GM10266 (cell line): ENCODE measurements around the gene GRK3.

Experiments
- DNase-seq: peaks from one replicate; pipeline ENCODE4 v3.0.0; 2012; ENCODE audit errors: extremely low spot score
- TF ChIP-seq, protein P1 (sequence below): IDR thresholded peaks from 2 replicates; pipeline ENCODE4 v1.5.1; 2012; ENCODE audit warnings: mild to moderate bottlenecking, low read depth; ENCODE audit not compliant: control insufficient read depth, insufficient read depth; ENCODE audit errors: missing control alignments

Gene GRK3

DNA sequence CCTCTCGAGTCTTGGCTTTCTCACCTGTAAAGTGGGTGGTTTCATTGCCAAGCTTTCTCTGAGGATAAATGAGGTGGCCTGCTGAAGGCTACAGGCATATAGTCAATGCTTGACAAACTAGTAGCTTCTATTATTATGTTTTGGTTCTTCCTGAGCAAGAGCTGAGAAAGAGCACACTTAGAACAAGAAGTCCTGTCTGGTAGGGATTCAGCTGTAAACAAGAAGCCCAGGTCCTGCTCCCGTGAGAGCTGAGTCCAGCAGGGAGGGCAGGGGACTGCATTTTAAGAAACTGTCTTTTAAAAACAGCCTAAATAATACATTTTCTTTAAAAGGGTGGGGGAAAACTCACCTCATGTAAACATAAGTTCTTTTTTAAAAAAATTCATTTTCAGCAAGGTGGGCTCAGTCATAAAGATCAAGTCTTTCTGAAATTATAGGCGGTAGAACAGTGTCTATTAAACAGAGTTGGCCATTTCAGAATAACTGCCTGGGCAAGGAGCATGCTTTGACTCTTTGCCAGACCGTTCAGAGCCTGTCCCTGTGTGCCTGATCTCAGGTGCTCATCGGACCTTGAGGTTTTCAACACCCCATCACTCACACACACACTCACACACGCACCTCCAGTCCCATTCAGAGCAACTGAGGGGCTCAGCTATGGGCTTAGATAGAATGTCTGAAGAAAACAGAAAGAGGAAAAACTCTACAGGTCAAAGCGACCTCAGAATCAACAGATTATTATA lies 148.4 kb downstream of the GRK3 start:
- TF ChIP-seq, protein P1, sequence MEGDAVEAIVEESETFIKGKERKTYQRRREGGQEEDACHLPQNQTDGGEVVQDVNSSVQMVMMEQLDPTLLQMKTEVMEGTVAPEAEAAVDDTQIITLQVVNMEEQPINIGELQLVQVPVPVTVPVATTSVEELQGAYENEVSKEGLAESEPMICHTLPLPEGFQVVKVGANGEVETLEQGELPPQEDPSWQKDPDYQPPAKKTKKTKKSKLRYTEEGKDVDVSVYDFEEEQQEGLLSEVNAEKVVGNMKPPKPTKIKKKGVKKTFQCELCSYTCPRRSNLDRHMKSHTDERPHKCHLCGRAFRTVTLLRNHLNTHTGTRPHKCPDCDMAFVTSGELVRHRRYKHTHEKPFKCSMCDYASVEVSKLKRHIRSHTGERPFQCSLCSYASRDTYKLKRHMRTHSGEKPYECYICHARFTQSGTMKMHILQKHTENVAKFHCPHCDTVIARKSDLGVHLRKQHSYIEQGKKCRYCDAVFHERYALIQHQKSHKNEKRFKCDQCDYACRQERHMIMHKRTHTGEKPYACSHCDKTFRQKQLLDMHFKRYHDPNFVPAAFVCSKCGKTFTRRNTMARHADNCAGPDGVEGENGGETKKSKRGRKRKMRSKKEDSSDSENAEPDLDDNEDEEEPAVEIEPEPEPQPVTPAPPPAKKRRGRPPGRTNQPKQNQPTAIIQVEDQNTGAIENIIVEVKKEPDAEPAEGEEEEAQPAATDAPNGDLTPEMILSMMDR = no peak
- DNase-seq = no peak

DNA sequence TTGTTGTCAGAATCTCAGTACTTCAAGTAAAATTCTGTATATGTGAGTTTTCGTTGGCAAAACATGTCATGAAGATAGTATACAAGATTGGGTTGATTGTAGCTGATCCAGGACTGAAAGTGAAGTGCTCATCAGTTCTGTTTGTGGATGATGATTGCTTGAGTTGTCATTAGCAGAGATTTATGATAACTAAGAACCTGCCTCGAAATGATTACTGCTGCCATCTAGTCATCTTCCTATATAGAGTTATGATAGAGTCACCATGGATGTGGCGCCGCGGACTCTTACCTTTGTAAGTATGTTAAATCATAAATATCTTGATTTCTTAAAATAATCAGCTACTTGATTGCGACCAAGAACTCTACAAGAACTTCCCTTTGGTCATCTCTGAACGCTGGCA lies 149.6 kb downstream of the GRK3 start:
- TF ChIP-seq, protein P1 = no peak
- no peak for DNase-seq

DNA sequence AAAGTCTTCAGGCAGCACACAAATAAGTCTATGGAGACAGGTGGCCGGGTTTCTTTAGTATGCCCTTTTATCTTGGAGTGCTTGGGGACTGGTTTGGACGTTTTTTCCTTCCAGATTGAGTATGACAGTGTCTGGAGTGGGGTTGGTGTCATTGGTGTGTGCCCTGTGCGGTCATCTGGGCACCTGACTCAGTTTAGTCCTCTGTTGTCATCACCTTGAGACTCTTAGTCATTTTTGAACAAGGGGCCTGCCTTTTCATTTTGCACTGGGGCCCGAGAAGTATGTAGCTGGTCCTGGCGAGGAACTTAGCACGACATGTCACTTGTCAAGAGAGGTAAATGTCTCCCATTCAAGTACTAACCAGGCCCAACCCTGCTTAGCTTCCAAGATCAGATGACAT lies 150.3 kb downstream of the GRK3 start:
- no peak for DNase-seq
- TF ChIP-seq, protein P1 = no peak

DNA sequence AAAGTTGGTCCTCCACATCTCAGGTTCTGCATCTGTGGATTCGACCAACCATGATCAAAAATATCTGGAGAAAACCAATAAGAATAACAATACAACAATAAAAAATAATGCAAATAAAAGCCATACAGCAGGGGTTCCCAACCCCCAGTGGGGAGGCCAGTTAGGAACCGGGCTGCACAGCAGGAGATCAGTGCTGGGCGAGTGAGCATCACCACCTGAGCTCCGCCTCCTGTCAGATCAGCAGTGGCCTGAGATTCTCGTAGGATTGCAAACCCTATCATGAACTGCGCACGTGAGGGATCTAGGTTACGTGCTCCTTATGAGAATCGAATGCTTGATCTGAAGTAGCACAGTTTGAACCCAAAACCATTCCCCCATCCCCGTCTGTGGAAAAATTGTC lies 152.2 kb downstream of the GRK3 start:
- TF ChIP-seq, protein P1 = no peak

DNA sequence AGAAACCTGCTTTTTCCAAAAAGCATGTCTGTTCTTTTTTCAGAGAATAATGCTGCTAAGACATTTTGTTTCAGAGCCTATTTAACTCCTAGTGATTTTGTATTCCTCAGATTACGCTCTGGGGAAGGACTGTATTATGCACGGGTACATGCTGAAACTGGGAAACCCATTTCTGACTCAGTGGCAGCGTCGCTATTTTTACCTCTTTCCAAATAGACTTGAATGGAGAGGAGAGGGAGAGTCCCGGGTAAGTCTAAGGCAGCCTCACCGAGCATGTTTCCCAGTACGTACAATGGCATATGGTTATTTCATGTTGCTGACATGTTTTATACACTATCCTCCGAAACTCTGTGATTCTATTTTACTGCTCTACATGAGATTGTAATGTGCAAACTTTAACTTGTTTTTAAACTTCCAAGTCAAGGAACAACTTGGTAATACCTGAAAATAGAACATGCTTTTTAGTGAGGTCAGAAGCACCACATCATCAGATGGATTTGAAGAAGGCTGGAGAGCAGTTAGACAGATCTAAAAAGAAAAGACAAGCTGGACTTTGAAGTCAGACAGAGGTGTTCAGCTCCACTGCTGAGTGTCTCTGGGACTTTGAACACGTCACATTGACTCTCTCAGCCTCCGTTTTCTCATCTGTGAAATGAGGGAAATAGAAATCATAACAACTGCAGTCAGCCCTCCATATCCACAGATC lies 153.8 kb downstream of the GRK3 start:
- DNase-seq = no peak
- TF ChIP-seq, protein P1 = no peak

More for the DNA sequence above, 152.2 kb downstream of the GRK3 start:
- no peak for DNase-seq

DNA sequence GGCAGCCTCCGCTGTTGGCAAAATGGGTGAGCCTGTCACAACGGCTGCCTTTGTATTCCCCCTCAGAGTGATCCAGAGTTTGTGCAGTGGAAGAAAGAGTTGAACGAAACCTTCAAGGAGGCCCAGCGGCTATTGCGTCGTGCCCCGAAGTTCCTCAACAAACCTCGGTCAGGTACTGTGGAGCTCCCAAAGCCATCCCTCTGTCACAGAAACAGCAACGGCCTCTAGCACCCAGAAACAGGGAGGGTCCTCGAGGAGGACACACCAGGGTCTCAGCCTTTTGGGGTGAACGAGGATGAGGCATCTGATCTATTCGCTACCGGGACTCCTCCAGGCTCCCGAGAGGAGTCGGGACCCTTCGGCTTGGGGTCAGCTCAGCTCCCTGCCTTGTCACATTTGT lies 157.7 kb downstream of the GRK3 start:
- DNase-seq = no peak
- TF ChIP-seq, protein P1 = no peak

DNA sequence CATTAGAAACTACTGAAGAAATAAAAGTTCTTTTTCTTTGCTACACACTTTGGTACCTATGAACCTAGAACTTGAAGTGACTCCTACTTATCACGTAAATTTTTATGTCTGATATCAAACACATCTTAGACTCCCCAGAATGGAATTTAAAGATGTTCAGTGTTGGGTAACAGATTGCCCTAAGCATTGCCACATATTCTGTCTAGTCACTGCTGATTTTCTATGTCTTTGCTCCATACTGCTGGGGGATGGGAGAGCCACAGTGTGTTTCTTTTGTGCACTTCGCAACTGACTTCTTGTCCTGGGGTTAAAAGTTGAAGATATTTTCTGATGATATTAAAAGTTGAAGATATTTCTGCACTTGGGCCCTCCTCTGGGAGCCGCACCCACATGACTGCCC lies 158.2 kb downstream of the GRK3 start:
- DNase-seq = no peak
- TF ChIP-seq, protein P1 = no peak
